WTC11 (cell line): Measurements from ENCODE around the gene SKP1. TPM values are rescaled to one million over a fixed set of nuclear protein-coding genes. Genes with fewer than 3 reads are reported as not detected.

Source experiments
- ATAC-seq: fragments of 200-7000 bp; cut with Tn5 transposase; 2 replicates; pipeline ENCODE4 v1.10.0; 2021; ENCODE audit warnings: mild to moderate bottlenecking, moderate library complexity
- CTCF ChIA-PET: fragments of 300-600 bp; sonication (Branson Sonifier 250); formaldehyde crosslinking; loops from one replicate; lab custom pipeline; 2021; ENCODE audit warnings: antibody characterized with exemption; lab: Charles Lee
- POLR2A ChIA-PET: fragments of 350-600 bp; sonication (Branson Sonifier 250); formaldehyde crosslinking; loops from one replicate; lab custom pipeline; 2021; ENCODE audit warnings: antibody characterized with exemption; lab: Charles Lee
- DNase-seq: peaks from one replicate; pipeline ENCODE4 v3.0.0; 2021; ENCODE audit warnings: low spot score
- H3K27ac Mint-ChIP-seq: 2 replicates; pipeline ENCODE4 v1.8.0; 2021; ENCODE audit warnings: mixed read lengths
- H3K27me3 Mint-ChIP-seq: 2 replicates; pipeline ENCODE4 v1.8.0; 2021; ENCODE audit warnings: low read depth, mild to moderate bottlenecking, moderate library complexity, mixed read lengths
- H3K36me3 Mint-ChIP-seq: 2 replicates; pipeline ENCODE4 v1.8.0; 2021; ENCODE audit warnings: mixed read lengths
- H3K4me1 Mint-ChIP-seq: 2 replicates; pipeline ENCODE4 v1.8.0; 2022; ENCODE audit warnings: mixed read lengths
- H3K4me3 Mint-ChIP-seq: 2 replicates; pipeline ENCODE4 v1.8.0; 2021; ENCODE audit warnings: mild to moderate bottlenecking, moderate library complexity, mixed read lengths
- H3K9me3 Mint-ChIP-seq: 2 replicates; pipeline ENCODE4 v1.8.0; 2021; ENCODE audit warnings: mixed read lengths
- CBFB ChIP-seq: sonication (generic); formaldehyde crosslinking; IDR thresholded peaks from 2 replicates; pipeline ENCODE4 v1.8.1; 2022; ENCODE audit warnings: mild to moderate bottlenecking, low read depth, missing genetic modification reagents
- EMX1 ChIP-seq: fragments of 250-450 bp; sonication (Bioruptor Pico); IDR thresholded peaks from 2 replicates; pipeline ENCODE4 v1.8.0; 2021; ENCODE audit warnings: mild to moderate bottlenecking
- FOXK1 ChIP-seq: sonication (generic); formaldehyde crosslinking; IDR thresholded peaks from 2 replicates; pipeline ENCODE4 v1.8.0; 2022; ENCODE audit warnings: mild to moderate bottlenecking, moderate library complexity, missing genetic modification reagents
- MXD4 ChIP-seq: fragments of 250-450 bp; sonication (Bioruptor Pico); IDR thresholded peaks from 2 replicates; pipeline ENCODE4 v1.8.0; 2021; ENCODE audit warnings: mild to moderate bottlenecking, moderate library complexity, borderline replicate concordance
- NR3C1 ChIP-seq: sonication (generic); formaldehyde crosslinking; conservative IDR thresholded peaks from 2 replicates; pipeline ENCODE4 v1.8.1; 2023; ENCODE audit warnings: low read depth, mild to moderate bottlenecking, missing genetic modification reagents
- OVOL2 ChIP-seq: fragments of 250-450 bp; sonication (Bioruptor Pico); IDR thresholded peaks from 2 replicates; pipeline ENCODE4 v1.9.0; 2021; ENCODE audit warnings: mild to moderate bottlenecking, borderline replicate concordance
- TCF7 ChIP-seq: sonication (generic); formaldehyde crosslinking; IDR thresholded peaks from 2 replicates; pipeline ENCODE4 v1.8.0; 2022; ENCODE audit warnings: mild to moderate bottlenecking, low read depth, missing genetic modification reagents, moderate library complexity
- ZNF121 ChIP-seq: sonication (generic); formaldehyde crosslinking; IDR thresholded peaks from 2 replicates; pipeline ENCODE4 v1.8.0; 2023; ENCODE audit warnings: missing genetic modification reagents
- ZNF416 ChIP-seq: fragments of 250-450 bp; sonication (Bioruptor Pico); IDR thresholded peaks from 2 replicates; pipeline ENCODE4 v1.9.0; 2021; ENCODE audit warnings: mild to moderate bottlenecking, inconsistent platforms
- total RNA-seq: library from RNA; stranded (reverse); gene quantifications from 3 replicates; pipeline ENCODE4 v1.2.3, GENCODE V29; 2021
- TF ChIP-seq, protein P1 (sequence below): sonication (generic); formaldehyde crosslinking; IDR thresholded peaks from 2 replicates; pipeline ENCODE4 v1.8.1; 2023; ENCODE audit warnings: mild to moderate bottlenecking, missing genetic modification reagents, moderate library complexity
- TF ChIP-seq, protein P2 (sequence below): sonication (generic); formaldehyde crosslinking; IDR thresholded peaks from 2 replicates; pipeline ENCODE4 v1.8.1; 2022; ENCODE audit warnings: low read depth, missing genetic modification reagents, borderline replicate concordance
- TF ChIP-seq, protein P3 (sequence below): sonication (generic); formaldehyde crosslinking; IDR thresholded peaks from 2 replicates; pipeline ENCODE4 v1.8.0; 2022; ENCODE audit warnings: missing genetic modification reagents
- TF ChIP-seq, protein P4 (sequence below): sonication (generic); formaldehyde crosslinking; IDR thresholded peaks from 2 replicates; pipeline ENCODE4 v1.8.1; 2023; ENCODE audit warnings: mild to moderate bottlenecking, missing genetic modification reagents
- TF ChIP-seq, protein P5 (sequence below): sonication (generic); formaldehyde crosslinking; IDR thresholded peaks from 2 replicates; pipeline ENCODE4 v1.8.0; 2022; ENCODE audit warnings: mild to moderate bottlenecking, missing genetic modification reagents

The SKP1 gene
- total RNA-seq, 1 experiment from 2014 or later, result 285 TPM

DNA sequence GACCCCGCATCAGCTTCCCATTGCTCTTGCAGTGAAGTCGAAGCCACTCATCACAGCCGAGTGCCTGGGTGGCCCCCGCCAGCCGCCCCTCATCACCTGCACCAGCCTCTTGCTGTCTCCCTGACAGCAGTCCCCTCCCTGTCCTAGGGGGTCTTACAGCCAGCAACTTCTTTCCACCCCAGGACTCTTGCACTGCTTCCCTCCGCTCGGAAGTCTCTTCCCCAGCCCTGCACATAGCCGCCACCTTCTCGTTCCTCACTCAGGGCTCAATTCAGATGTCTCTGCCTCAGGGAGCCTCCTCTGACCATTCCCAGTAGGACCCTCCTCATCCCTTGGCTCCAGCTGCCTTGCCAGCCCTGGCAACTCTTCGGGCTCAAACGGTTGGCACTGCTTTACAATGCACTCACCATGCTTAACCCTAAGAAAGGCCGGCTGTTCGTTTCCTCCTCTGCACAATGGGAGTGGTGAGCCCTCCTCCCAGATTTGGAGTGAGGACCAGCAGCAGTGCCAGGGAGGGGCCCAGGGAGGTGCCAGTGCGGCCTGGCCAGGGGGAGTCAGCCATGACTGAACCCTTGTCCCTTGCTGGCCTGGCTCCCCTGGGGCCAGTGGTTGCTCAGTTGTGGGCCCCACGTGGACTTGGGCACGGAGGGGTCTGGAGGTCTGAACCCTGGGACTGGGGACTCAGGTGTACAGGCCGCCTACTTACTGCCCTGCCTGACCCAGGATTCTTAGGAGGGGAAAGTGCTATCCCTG lies 56.2 kb downstream of the SKP1 start:
- H3K27ac Mint-ChIP-seq, result no peak overlapping the region
- POLR2A ChIA-PET, result interaction anchor here (0.7 kb wide), 1 partner anchor 27 kb away, joined by 9 read pairs; no protein-coding TSS in a partner anchor
- no peaks in the 10 kb centered on the region for H3K27me3 Mint-ChIP-seq
- CTCF ChIA-PET, result interaction anchor here (1.3 kb wide), 1 partner anchor 81 kb away, joined by 10 read pairs; no protein-coding TSS in a partner anchor
- 0 out of 2 replicates have a peak, but pooled peaks cover 3% of the 10 kb centered on the region for H3K36me3 Mint-ChIP-seq
- no peak overlapping the region for H3K4me3 Mint-ChIP-seq
- no peaks in the 10 kb centered on the region for H3K9me3 Mint-ChIP-seq
- DNase-seq, result no peak
- TF ChIP-seq EMX1 (no peak), ZNF416 (CRISPR knock-in tag) (no peak), OVOL2 (CRISPR knock-in tag) (no peak), TCF7 (CRISPR knock-in tag) (no peak), NR3C1 (no peak), ZNF121 (CRISPR knock-in tag) (no peak)
- TF ChIP-seq, protein P1, sequence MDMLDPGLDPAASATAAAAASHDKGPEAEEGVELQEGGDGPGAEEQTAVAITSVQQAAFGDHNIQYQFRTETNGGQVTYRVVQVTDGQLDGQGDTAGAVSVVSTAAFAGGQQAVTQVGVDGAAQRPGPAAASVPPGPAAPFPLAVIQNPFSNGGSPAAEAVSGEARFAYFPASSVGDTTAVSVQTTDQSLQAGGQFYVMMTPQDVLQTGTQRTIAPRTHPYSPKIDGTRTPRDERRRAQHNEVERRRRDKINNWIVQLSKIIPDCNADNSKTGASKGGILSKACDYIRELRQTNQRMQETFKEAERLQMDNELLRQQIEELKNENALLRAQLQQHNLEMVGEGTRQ (CRISPR knock-in tag), result no peak
- TF ChIP-seq, protein P2, sequence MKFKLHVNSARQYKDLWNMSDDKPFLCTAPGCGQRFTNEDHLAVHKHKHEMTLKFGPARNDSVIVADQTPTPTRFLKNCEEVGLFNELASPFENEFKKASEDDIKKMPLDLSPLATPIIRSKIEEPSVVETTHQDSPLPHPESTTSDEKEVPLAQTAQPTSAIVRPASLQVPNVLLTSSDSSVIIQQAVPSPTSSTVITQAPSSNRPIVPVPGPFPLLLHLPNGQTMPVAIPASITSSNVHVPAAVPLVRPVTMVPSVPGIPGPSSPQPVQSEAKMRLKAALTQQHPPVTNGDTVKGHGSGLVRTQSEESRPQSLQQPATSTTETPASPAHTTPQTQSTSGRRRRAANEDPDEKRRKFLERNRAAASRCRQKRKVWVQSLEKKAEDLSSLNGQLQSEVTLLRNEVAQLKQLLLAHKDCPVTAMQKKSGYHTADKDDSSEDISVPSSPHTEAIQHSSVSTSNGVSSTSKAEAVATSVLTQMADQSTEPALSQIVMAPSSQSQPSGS (CRISPR knock-in tag), result no peak
- ATAC-seq, result no peak
- H3K4me1 Mint-ChIP-seq, result no peaks in the 10 kb centered on the region

DNA sequence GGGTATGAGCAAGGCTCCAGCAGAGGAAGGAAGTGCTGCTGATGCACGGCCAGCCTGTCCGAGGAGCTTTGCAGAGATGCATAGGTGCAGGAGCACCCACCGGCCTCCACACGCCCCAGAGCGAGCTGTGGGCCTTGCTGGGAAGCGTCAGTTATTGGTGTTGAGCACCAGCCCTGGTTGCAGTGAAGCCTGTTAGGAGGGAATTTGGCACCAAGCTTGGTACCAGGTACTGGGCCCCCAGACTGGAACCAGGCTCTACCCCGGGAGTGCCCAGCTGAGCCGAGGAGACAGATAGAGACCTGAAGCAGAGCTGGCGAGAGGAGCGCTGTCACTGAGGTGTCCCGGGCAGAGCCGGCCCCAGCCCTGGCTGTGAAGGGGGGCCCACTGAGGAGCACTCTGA lies 57.0 kb downstream of the SKP1 start:
- ChIA-PET POLR2A (no interaction called here), CTCF (interaction anchor here (1.3 kb wide), 1 partner anchor 80 kb away, joined by 10 read pairs; no protein-coding TSS in a partner anchor)
- TF ChIP-seq, protein P3, sequence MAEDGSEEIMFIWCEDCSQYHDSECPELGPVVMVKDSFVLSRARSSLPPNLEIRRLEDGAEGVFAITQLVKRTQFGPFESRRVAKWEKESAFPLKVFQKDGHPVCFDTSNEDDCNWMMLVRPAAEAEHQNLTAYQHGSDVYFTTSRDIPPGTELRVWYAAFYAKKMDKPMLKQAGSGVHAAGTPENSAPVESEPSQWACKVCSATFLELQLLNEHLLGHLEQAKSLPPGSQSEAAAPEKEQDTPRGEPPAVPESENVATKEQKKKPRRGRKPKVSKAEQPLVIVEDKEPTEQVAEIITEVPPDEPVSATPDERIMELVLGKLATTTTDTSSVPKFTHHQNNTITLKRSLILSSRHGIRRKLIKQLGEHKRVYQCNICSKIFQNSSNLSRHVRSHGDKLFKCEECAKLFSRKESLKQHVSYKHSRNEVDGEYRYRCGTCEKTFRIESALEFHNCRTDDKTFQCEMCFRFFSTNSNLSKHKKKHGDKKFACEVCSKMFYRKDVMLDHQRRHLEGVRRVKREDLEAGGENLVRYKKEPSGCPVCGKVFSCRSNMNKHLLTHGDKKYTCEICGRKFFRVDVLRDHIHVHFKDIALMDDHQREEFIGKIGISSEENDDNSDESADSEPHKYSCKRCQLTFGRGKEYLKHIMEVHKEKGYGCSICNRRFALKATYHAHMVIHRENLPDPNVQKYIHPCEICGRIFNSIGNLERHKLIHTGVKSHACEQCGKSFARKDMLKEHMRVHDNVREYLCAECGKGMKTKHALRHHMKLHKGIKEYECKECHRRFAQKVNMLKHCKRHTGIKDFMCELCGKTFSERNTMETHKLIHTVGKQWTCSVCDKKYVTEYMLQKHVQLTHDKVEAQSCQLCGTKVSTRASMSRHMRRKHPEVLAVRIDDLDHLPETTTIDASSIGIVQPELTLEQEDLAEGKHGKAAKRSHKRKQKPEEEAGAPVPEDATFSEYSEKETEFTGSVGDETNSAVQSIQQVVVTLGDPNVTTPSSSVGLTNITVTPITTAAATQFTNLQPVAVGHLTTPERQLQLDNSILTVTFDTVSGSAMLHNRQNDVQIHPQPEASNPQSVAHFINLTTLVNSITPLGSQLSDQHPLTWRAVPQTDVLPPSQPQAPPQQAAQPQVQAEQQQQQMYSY, result no peak
- no peak for TF ChIP-seq CBFB (CRISPR knock-in tag)
- Mint-ChIP-seq H3K4me1 (no peaks in the 10 kb centered on the region), H3K4me3 (no peak overlapping the region), H3K27ac (no peak overlapping the region), H3K27me3 (no peaks in the 10 kb centered on the region), H3K9me3 (no peaks in the 10 kb centered on the region), H3K36me3 (0 out of 2 replicates have a peak, but pooled peaks cover 3% of the 10 kb centered on the region)
- no peak for ATAC-seq
- DNase-seq, result no peak

DNA sequence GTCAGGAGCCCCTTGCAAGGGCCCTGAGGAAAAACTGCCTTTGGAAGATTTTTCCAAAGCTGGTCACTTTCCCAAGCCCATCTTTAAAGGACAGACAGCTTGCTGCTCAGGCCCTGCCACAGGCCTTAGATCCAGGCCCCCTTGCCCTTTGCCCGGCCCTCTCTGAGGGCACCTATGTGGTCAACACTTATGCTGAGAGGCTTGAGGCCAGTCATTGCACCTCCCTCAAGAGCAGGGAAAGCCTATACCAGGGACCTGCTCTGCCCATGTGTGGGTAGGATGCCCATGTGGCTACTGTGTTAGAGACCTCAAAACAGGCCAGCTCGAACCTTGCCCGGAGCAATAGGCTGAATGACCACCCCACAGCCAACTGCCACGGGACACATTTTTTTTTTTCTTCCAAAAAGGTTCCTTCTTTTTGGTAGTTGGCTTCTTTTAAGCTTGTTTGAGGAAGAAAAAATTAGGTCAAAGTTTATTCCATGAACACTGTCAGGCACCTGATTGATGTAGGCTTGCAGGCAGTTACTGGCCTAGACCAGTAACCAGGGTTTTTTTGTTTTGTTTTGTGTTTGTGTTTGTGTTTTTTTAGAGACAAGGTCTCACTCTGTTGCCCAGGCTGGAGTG lies 58.4 kb downstream of the SKP1 start:
- Mint-ChIP-seq H3K4me3 (no peak overlapping the region), H3K4me1 (peaks cover 4% of the 10 kb centered on the region), H3K27me3 (peaks cover 10% of the 10 kb centered on the region), H3K36me3 (0 out of 2 replicates have a peak, but pooled peaks cover 3% of the 10 kb centered on the region), H3K9me3 (no peaks in the 10 kb centered on the region), H3K27ac (no peak overlapping the region)
- DNase-seq (no peak), ATAC-seq (no peak)
- TF ChIP-seq, protein P4, sequence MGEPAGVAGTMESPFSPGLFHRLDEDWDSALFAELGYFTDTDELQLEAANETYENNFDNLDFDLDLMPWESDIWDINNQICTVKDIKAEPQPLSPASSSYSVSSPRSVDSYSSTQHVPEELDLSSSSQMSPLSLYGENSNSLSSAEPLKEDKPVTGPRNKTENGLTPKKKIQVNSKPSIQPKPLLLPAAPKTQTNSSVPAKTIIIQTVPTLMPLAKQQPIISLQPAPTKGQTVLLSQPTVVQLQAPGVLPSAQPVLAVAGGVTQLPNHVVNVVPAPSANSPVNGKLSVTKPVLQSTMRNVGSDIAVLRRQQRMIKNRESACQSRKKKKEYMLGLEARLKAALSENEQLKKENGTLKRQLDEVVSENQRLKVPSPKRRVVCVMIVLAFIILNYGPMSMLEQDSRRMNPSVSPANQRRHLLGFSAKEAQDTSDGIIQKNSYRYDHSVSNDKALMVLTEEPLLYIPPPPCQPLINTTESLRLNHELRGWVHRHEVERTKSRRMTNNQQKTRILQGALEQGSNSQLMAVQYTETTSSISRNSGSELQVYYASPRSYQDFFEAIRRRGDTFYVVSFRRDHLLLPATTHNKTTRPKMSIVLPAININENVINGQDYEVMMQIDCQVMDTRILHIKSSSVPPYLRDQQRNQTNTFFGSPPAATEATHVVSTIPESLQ (CRISPR knock-in tag), result no peak
- TF ChIP-seq OVOL2 (CRISPR knock-in tag), result no peak
- TF ChIP-seq, protein P5, sequence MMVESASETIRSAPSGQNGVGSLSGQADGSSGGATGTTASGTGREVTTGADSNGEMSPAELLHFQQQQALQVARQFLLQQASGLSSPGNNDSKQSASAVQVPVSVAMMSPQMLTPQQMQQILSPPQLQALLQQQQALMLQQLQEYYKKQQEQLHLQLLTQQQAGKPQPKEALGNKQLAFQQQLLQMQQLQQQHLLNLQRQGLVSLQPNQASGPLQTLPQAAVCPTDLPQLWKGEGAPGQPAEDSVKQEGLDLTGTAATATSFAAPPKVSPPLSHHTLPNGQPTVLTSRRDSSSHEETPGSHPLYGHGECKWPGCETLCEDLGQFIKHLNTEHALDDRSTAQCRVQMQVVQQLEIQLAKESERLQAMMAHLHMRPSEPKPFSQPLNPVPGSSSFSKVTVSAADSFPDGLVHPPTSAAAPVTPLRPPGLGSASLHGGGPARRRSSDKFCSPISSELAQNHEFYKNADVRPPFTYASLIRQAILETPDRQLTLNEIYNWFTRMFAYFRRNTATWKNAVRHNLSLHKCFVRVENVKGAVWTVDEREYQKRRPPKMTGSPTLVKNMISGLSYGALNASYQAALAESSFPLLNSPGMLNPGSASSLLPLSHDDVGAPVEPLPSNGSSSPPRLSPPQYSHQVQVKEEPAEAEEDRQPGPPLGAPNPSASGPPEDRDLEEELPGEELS (CRISPR knock-in tag), result no peak
- no peak for TF ChIP-seq MXD4 (CRISPR knock-in tag)
- TF ChIP-seq FOXK1, result no peak
- CTCF ChIA-PET, result no interaction called here
- POLR2A ChIA-PET, result no interaction called here
